GM21515 (cell line): ENCODE results near the gene ZNF618.

Source experiments
- ATAC-seq: cut with Tn5 transposase; IDR thresholded peaks from one replicate; pipeline ENCODE4 v1.9.1; 2021; ENCODE audit not compliant: unreplicated experiment

ZNF618 gene

DNA sequence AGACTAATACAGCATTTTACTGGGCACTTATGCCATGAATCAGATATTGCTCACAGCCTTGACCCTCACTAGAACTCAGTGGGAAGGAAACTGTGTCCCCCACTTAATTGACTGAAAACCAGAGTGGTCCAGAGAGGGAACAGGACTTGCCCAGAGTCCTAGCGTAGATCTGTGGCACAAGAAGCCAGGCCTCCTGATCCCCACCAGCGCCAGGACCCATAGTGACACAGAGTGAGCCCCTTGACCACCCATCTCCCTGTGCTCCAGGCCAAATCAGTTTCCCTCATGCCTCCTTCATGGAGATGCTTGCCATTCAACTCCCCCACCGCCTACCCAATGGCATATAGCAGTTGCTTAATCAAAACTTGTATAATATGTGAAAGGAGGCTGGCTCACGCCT is 214.7 kb downstream of the ZNF618 start:
- no peak for ATAC-seq

DNA sequence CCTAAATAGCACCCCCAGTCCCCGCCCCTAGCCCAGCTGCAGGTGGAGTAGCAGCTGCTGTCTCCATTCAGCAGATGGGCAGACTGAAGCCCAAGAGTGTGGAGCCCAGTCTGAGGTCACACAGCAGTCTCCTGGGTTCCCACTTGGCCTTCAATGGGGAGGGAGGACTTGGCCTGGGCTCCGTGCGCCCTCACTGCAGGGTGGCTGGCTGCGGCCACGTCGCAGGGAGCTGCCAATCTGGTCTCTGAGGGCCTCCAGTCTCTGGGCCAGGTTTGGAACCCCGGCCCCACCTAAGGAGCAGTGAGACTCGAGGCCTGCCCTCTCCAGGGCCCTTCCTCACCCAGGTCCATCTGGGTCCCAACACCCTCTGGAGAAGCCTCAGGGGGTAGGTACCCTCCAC is 215.6 kb downstream of the ZNF618 start:
- ATAC-seq = no peak

DNA sequence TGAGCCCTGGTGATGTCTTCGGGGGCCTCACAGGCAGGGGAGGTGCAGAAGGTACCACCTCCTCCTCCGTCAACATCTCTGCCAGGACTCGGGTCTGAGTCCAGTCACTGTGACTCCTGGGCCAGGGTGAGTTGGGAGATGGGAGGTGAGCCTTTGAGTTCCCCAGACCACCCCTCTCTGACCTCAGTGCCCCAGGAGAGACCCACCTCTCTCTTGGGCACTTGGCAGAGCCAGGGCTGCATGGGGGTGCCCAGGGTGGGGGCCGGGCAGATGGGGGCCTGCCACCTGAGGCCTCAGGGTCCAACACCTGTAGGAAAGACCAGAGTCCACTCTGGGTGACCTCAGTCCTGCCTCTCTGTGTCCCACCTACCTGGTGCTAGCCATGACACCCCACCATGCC is 216.2 kb downstream of the ZNF618 start:
- no peak for ATAC-seq

DNA sequence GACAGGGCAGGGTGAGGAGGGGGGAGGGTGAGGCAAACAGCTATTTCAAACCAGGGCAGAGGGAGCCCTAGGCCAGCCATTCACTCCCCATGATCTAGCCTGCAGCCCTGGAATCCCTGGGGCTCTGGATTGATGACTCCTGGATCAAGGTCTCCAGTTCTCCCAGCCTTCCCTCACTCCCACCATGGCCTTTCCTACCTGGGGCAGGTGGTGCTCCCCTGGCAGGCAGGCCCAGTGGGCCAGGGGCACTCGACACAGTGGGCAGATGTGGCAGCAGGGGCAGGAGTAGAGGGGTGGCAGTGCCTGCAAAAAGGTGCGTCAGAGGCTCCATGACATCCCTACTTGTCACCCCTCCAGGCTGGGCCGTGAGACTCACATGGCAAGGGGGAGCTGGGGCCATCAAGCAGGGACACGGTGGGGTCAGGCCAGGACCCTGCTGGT is 216.9 kb downstream of the ZNF618 start:
- no peak for ATAC-seq

DNA sequence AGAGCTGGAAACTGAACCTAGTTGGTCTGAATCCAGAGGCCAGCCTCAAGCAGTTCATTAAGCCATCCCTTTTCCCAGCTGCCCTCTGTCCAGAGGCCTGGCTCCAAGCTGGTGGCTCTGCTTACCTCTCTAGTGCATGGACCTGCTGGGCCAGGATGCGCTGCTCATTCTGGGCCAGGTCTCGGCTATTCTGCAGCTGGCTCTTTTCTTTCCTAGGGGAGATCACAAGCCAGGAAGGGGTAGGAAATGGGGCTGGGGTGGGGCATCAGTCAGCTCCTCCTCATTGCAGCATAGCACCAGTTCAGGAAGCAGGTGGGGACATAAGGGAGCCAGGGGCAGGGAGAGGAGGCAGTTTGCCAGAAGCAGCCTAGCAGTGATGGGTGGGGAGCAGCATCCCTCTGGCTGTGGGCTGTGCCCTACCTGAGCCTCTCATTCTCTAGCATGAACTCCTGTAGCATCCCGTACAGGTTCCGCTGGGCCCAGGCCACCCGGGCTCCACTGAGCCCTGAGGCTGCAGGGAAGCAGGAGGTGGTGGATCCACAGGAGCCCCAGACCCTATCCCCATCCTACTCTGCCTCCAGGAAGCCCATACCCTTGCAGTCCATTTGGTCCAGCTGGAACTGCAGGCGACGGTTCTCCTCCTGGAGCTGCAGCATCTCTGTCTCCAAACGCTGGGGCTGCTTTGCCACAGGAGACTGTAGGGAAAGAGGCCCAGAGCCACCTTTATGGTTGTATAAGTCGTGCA is 217.8 kb downstream of the ZNF618 start:
- no peak for ATAC-seq

DNA sequence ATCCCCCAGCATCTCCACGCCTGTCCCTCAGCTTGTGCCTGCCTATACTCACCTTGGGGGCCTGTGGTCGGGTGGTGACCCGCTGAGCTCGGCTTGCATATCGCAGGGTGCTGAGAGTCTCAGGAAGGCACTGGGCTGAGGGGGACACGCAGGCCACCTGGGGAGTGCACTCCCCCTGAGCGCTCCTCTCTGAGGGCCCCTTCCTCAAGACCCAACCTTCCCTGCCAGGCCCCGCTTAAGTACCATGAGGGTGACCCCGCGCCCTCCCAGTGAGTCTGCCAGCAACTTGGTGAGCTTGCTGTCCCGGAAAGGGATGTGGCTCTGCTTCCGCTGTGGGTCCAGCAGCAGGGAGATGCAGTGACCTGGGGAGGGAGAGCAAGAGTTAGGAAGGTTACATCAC is 218.9 kb downstream of the ZNF618 start:
- ATAC-seq = no peak

DNA sequence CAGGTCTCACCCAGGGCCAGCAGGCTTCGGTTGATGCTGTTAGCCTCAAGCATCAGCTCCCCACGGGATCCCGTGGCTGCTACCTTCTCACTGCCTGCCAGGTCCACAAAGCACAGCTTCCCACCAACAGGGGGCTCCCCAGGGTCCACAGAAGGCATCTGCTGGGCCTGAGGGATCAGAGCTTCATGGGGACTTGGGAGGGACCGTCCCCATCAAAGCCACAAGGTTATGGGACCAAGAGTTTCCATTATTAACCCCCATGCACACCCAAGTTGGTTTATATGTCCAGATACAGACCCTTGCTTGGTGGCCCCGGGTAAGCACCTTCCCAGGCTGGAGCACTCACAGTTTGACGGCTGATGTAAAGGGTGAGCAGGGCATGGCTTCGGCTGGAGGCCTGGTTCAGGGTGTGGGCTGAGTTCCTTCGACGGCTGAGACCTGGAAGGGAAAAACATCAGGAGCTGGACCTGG is 220.0 kb downstream of the ZNF618 start:
- no peak for ATAC-seq

DNA sequence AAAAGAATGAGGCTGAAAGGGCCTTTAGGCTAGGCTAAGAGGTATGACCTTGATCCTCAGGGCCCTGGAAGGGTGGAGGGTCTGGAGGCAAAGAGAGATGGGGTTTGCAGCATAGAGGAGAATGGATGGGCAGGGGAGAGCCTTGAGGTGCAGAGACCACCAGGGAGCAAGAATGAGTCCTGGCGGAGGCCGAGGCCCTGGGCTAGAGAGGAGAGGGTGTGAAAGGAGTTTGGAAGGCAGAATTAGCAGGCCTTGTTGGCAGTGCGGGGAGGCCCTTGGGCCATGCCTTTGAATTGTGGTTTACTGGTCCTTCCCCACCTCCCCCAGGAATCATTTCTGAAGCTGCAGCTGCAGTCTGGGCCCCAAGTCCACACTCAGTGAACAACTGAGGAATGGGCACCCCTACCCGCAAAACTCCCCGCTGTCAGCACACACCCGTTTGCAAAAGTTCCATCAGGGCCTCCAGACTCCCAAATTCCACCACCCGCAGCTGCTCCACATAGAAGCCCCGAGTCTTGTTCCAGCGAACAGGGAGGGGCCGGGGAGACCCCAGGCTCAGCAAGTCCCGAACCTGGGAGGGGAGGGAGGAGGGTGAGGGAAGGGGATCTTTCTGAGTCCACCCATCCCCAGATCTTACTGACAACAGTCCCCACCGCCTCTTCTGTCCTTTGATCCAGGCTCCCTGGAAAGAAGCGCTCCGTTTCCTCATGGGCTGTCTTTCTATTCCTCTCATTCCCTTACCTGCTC is 220.9 kb downstream of the ZNF618 start:
- ATAC-seq = no peak

DNA sequence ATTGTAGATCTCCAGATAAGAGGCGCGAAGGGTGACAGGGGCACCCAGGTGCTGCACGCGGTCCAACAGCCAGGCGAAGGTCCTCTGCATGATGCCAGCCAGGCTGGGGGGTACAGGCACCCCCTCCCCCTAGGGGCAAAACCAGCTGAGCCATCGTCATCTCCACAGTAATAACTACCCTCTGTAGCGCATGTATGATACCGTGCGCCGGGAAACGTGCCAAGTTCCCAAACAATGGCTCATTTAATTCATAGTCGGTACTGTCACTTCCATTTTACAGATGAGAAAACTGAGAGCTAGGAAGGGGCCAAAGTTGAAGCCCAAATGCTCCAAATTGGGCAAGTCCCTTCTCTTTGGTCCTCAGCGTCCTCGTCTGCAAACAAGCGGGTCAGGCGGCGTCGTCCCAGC is 221.5 kb downstream of the ZNF618 start:
- no peak for ATAC-seq

DNA sequence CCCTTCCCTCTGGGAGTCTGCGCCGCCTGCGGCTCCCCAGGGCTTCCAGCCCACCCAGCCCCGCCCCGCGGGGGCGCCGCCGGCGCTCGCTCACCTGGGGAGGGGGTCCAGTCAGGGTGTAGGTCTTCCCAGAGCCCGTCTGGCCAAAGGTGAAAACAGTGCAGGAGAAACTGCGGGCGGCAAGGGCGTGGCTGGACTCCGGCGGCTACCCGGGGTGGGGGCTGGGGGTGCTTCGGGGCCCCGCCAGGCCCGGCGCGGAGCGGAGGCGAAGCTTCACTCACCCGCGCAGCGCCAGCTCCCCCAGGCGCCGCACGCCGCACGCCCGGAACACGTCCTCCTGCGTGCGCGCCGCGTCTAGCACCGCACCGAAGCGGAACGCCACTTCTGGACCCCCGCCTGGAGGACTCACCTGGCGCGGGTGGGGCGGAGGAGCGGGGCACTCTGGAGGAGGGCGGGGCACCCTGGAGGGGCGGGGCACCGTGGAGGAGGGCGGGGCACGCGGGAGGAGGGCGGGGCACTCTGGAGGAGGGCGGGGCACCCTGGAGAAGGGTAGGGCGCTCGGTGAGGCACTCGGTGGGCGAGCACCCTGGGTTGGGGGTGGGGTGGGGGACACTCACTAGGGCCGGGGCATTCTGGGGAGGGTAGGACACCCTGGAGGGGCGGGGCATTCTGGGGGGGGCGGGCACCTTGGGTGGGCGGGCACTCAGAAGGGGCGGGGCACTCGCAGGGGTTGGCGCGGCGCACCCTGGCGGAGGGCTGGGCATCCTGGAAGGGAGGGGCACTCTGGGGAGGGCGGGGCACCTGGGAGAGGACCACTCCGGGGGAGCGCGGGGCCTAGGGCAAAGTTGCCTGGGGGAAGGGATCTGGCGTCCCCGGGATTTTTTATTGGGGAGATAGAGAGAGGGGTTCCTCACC is 222.2 kb downstream of the ZNF618 start:
- ATAC-seq = no peak

DNA sequence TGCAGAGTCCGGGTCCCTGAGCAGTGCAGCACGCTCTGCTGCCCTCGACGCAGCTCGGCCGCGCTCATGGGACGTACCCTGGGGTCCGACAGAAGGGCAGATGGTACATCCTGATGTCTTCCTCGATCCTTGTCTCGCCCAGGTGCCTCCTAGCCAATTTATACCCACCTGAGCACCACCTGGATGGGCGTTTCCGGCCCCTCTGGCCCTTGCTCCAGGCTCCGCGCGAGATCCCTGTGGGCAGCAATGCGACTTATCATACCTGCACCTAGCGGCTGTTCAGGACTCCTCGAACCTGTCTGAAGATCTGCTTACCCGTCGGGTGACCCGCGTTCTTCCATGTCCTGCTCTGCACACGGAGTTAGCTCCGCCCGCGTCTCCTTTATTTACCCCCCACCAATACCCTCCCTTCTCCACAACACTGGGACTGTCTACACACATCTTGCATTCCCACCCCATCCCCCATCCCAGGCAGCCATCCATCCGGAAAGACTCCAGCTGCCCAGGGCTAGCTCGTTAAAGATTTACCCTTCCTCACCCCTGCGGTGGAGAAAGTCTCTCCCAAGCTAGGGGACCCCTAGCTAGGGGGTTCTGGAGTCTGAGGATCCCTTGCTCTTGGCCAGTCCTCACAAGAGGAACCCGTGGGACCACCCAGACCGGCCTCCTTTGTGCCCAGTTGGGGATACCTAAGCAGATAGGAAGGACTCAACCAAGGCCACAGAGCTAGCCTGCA is 223.0 kb downstream of the ZNF618 start, which contains the start of gene KIF12:
Gene KIF12, minus strand, starts transcription at position 357 of the 733 bp plus-strand sequence. Its CDS starts 16 bp downstream, at position 341.
- no peak for ATAC-seq

DNA sequence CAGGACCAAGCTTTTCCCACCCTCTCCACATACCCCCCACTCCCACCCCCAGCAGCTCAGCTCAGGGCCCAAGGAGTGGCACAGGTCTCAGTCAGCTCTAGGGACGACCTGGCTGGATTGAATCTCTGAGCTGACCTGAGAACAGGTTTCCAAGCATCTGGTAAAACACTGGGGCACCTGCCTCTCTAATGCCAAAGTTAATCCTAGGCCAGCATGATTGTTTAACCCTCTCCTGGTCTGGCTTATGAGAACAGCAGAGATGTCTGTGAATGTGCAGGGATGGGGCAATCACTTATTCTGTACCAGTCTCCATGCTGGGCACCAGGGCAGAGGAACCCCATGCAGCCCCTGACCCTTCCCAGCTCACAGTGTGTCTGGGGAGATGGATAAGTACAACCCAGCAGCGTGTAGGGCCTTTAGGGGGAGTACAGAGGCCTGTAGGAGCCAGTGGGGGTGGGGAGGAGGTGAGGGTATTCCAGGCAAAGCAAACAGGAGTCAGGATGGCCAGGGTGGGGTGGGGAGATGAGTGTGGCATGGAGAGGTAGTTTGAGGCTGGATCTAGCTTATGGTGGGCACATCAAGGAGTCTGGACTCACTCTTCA is 223.7 kb downstream of the ZNF618 start:
- no peak for ATAC-seq

DNA sequence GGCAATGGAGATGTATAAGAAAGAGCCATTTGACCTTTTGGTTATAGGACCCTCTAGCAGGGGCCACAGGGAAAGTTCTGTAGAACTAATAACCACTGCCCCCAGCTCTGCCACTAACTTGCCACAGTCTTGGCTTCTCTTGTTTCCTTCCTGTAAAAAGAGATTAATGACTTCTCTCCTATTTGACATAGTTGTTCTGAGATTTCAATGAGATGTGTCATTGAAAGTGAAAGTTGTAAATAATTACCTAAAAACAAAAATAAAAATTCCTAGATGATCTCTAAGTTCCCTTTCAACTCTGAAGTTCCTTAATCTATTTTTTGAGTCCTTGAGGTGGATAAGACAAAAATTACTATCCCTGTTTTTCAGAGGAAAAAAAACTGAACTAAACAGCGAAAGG is 224.4 kb downstream of the ZNF618 start:
- ATAC-seq = no peak

DNA sequence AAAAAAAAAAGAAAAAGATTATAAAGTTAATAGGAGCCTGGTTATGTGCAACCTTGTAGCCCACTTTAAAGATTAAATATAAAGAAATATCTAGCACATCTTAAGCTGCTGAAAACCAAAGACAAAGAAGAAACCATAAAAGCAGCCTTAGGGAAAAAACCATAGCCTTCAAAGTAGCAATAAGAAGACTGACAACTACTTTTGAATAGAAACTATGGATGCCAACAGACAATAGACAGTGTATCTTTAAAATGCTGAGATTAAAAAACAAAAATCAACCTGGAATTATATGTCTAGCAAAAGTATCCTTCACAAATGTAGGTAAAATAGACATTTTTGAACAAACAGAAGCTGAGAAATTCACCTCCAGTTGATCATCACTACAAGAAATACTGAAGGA is 226.4 kb downstream of the ZNF618 start:
- ATAC-seq = no peak

DNA sequence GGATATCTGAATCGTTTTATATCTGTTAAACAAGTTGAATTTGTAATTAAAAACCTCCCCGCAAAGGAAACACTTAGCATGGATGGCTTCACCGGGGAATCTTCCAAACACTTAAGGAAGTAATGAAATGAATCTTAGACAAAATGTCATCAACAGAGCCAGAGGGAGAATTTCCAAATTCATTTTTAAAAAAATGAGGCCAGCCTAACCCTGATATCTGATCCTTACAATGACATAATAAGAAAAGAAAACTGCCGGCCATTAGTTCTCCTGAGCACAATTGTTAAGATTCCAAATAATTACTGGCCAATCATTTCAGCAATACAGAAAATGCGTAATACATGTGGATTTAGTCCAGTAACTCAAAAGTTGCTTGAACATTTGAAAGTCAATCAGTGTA is 229.1 kb downstream of the ZNF618 start:
- ATAC-seq = no peak
